Activated T-helper 17 cell treated with anti-CD3 and anti-CD28 coated beads, Interleukin-2, amount 50 U/mL, for 72 hours (primary cell): ENCODE data around the gene ABL1. TPM values are rescaled to one million over a fixed set of nuclear protein-coding genes. Genes with fewer than 3 reads are reported as not detected.

Experiments
- ATAC-seq: fragments of 150-1000 bp; cut with Tn5 transposase; replicated peaks from 2 replicates; pipeline ENCODE4 v1.10.0; 2021; ENCODE audit warnings: mild to moderate bottlenecking, moderate library complexity
- H3K27ac Mint-ChIP-seq: one replicate; pipeline ENCODE4 v1.8.0; 2022; ENCODE audit warnings: mixed read lengths
- H3K27me3 Mint-ChIP-seq: one replicate; pipeline ENCODE4 v1.8.0; 2022; ENCODE audit warnings: mixed read lengths
- H3K36me3 Mint-ChIP-seq: one replicate; pipeline ENCODE4 v1.8.0; 2022; ENCODE audit warnings: low read depth, mild to moderate bottlenecking, mixed read lengths
- H3K4me1 Mint-ChIP-seq: one replicate; pipeline ENCODE4 v1.8.0; 2022; ENCODE audit warnings: mixed read lengths
- H3K4me3 Mint-ChIP-seq: one replicate; pipeline ENCODE4 v1.8.0; 2022; ENCODE audit warnings: mild to moderate bottlenecking, mixed read lengths
- H3K9me3 Mint-ChIP-seq: one replicate; pipeline ENCODE4 v1.8.0; 2022; ENCODE audit warnings: mixed read lengths
- total RNA-seq, 2 donors: library from RNA; stranded (reverse); gene quantifications; one replicate each; pipeline ENCODE4 v1.2.3, GENCODE V29; 2022

The ABL1 gene
- total RNA-seq, 2 donors from 2014 or later: 19.5 to 35.9 TPM

- no peaks in the 10 kb centered on the region for H3K36me3 Mint-ChIP-seq
- peak overlapping the region; percentile 34 for H3K4me3 Mint-ChIP-seq
- peaks cover 4% of the 10 kb centered on the region for H3K9me3 Mint-ChIP-seq
- ATAC-seq: no peak
- no peaks in the 10 kb centered on the region for H3K27me3 Mint-ChIP-seq
- no peak overlapping the region for H3K27ac Mint-ChIP-seq
- peaks cover 14% of the 10 kb centered on the region for H3K4me1 Mint-ChIP-seq
Observed at GRCh38 chr9:130815242-130815808, 19.7 kb upstream of the ABL1 start.

GRCh38 chr9:130817914-130818313, 17.1 kb upstream of the ABL1 start:
- no peak for ATAC-seq
- H3K27ac Mint-ChIP-seq: no peak overlapping the region
- no peaks in the 10 kb centered on the region for H3K36me3 Mint-ChIP-seq
- no peak overlapping the region for H3K4me3 Mint-ChIP-seq
- H3K27me3 Mint-ChIP-seq: no peaks in the 10 kb centered on the region
- peaks cover 14% of the 10 kb centered on the region for H3K4me1 Mint-ChIP-seq
- H3K9me3 Mint-ChIP-seq: peaks cover 4% of the 10 kb centered on the region

GRCh38 chr9:130820135-130820738, 14.8 kb upstream of the ABL1 start:
- no peak overlapping the region for H3K27ac Mint-ChIP-seq
- H3K4me3 Mint-ChIP-seq: no peak overlapping the region
- H3K9me3 Mint-ChIP-seq: peaks cover 4% of the 10 kb centered on the region
- H3K36me3 Mint-ChIP-seq: no peaks in the 10 kb centered on the region
- peaks cover 12% of the 10 kb centered on the region for H3K4me1 Mint-ChIP-seq
- no peaks in the 10 kb centered on the region for H3K27me3 Mint-ChIP-seq
- ATAC-seq: no peak

GRCh38 chr9:130823435-130823834, 11.6 kb upstream of the ABL1 start:
- Mint-ChIP-seq H3K27me3 (no peaks in the 10 kb centered on the region), H3K9me3 (no peaks in the 10 kb centered on the region), H3K4me1 (peaks cover 10% of the 10 kb centered on the region), H3K27ac (no peak overlapping the region), H3K4me3 (no peak overlapping the region), H3K36me3 (no peaks in the 10 kb centered on the region)
- ATAC-seq: peak; percentile 31

- ATAC-seq: no peak
- H3K4me3 Mint-ChIP-seq: no peak overlapping the region
- H3K4me1 Mint-ChIP-seq: peaks cover 10% of the 10 kb centered on the region
- H3K9me3 Mint-ChIP-seq: no peaks in the 10 kb centered on the region
- H3K27ac Mint-ChIP-seq: no peak overlapping the region
- no peaks in the 10 kb centered on the region for H3K27me3 Mint-ChIP-seq
- no peaks in the 10 kb centered on the region for H3K36me3 Mint-ChIP-seq
Observed at GRCh38 chr9:130824079-130824478, 11.0 kb upstream of the ABL1 start.

GRCh38 chr9:130824643-130825350, 10.3 kb upstream of the ABL1 start:
- no peak for ATAC-seq
- Mint-ChIP-seq H3K4me3 (no peak overlapping the region), H3K27me3 (no peaks in the 10 kb centered on the region), H3K36me3 (no peaks in the 10 kb centered on the region), H3K27ac (no peak overlapping the region), H3K4me1 (peaks cover 10% of the 10 kb centered on the region), H3K9me3 (no peaks in the 10 kb centered on the region)

- Mint-ChIP-seq H3K4me3 (no peak overlapping the region), H3K27ac (no peak overlapping the region), H3K9me3 (no peaks in the 10 kb centered on the region), H3K36me3 (no peaks in the 10 kb centered on the region), H3K4me1 (peaks cover 10% of the 10 kb centered on the region), H3K27me3 (no peaks in the 10 kb centered on the region)
- no peak for ATAC-seq
Observed at GRCh38 chr9:130825351-130825651, 9.8 kb upstream of the ABL1 start.

GRCh38 chr9:130825809-130826208, 9.2 kb upstream of the ABL1 start:
- H3K4me3 Mint-ChIP-seq: no peak overlapping the region
- no peaks in the 10 kb centered on the region for H3K9me3 Mint-ChIP-seq
- H3K27me3 Mint-ChIP-seq: no peaks in the 10 kb centered on the region
- no peaks in the 10 kb centered on the region for H3K36me3 Mint-ChIP-seq
- peaks cover 10% of the 10 kb centered on the region for H3K4me1 Mint-ChIP-seq
- no peak for ATAC-seq
- H3K27ac Mint-ChIP-seq: no peak overlapping the region

- Mint-ChIP-seq H3K9me3 (no peaks in the 10 kb centered on the region), H3K36me3 (no peaks in the 10 kb centered on the region), H3K27me3 (no peaks in the 10 kb centered on the region), H3K4me3 (no peak overlapping the region), H3K27ac (no peak overlapping the region), H3K4me1 (peaks cover 11% of the 10 kb centered on the region)
- ATAC-seq: no peak
Observed at GRCh38 chr9:130829762-130830161, 5.3 kb upstream of the ABL1 start.

- Mint-ChIP-seq H3K27ac (no peak overlapping the region), H3K4me3 (no peak overlapping the region), H3K27me3 (no peaks in the 10 kb centered on the region), H3K4me1 (peaks cover 7% of the 10 kb centered on the region), H3K36me3 (no peaks in the 10 kb centered on the region), H3K9me3 (no peaks in the 10 kb centered on the region)
- ATAC-seq: no peak
Observed at GRCh38 chr9:130830231-130830760, 4.8 kb upstream of the ABL1 start.

GRCh38 chr9:130831077-130831476, 4.0 kb upstream of the ABL1 start:
- H3K36me3 Mint-ChIP-seq: no peaks in the 10 kb centered on the region

GRCh38 chr9:130833031-130833990, 1.7 kb upstream of the ABL1 start:
- Mint-ChIP-seq H3K4me3 (peak overlapping the region; percentile 82), H3K27ac (no peak overlapping the region), H3K36me3 (no peaks in the 10 kb centered on the region)

More at GRCh38 chr9:130831077-130831476, 4.0 kb upstream of the ABL1 start:
- Mint-ChIP-seq H3K27ac (no peak overlapping the region), H3K4me3 (no peak overlapping the region), H3K4me1 (peaks cover 7% of the 10 kb centered on the region), H3K9me3 (no peaks in the 10 kb centered on the region), H3K27me3 (no peaks in the 10 kb centered on the region)
- ATAC-seq: no peak

GRCh38 chr9:130835441-130836298, 616 bp downstream of the ABL1 start:
- peak overlapping the region; percentile 85 for H3K27ac Mint-ChIP-seq
- peaks cover 15% of the 10 kb centered on the region for H3K4me1 Mint-ChIP-seq
- H3K4me3 Mint-ChIP-seq: peak overlapping the region; percentile 82
- H3K9me3 Mint-ChIP-seq: no peaks in the 10 kb centered on the region
- H3K36me3 Mint-ChIP-seq: no peaks in the 10 kb centered on the region
- no peaks in the 10 kb centered on the region for H3K27me3 Mint-ChIP-seq
- peak; percentile 39 for ATAC-seq

More at GRCh38 chr9:130833031-130833990, 1.7 kb upstream of the ABL1 start:
- ATAC-seq: no peak
- Mint-ChIP-seq H3K27me3 (no peaks in the 10 kb centered on the region), H3K9me3 (no peaks in the 10 kb centered on the region), H3K4me1 (peaks cover 10% of the 10 kb centered on the region)
